GM18867 (cell line): Measurements from ENCODE around the gene AMFR.

Experiments used
- ATAC-seq: cut with Tn5 transposase; IDR thresholded peaks from one replicate; pipeline ENCODE4 v1.9.1; 2021; ENCODE audit warnings: mild to moderate bottlenecking, moderate library complexity; ENCODE audit not compliant: unreplicated experiment

Gene AMFR

DNA sequence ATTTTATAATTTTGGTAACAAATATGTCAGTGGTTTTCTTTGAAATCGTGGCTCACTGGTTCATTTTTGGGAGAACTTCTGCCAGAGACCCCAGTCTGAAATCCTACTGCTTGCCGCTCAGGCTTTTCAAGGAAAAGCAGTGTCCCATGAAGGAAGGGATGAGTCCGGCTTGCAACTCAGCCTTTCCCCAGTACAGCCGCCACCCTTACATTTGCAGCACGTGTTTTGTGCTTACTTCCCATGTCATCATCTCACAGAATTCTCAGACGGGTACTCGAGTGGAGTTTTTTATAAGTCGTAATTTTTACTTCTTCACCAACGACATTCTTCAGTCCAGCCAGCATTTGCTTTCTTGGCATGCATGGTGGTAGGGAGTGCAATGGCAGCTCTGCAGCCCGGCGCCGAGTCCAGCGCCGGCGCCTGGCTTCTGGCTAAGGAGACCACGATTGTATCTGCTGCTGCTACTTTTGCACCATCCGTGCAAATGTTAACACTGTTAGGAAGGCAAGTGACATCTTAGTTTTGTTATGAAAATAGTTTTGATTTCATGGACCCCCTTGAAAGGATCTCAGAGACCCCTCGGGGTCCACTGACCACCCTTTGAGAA, 111.0 kb downstream of the AMFR start:
- ATAC-seq = no peak

DNA sequence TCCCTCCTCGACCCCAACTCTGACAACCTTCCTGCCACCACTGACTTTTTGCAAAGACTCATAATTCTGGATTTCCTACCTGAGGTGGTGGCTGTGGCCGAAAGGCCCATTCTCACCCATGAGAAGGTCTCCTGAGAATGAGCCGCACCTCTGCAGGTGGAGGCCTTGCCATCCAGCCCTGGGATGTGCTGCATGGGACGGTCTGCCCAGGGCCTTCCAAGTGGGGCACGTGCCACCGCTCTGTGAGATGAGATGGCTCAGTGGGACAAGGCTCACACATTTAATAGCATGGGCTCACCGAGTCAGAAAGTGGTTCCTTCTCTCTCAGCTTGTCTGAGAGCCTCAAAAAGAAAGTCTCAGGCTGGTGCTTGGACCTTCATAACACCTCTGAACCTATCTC, 112.8 kb downstream of the AMFR start:
- ATAC-seq = no peak

DNA sequence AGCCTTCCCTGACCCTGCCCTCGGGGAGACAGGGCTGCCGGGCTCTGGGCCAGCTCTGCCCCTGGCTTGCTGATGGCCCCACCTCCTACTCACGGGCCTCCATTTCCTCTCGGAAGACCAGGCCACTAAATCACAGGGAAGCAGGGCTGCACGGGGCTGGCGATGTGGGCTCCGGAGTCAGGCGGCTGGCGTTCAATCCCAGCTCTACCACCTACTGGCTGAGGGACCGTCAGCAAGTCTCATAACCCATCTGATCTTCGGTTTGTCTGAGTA, 113.4 kb downstream of the AMFR start:
- no peak for ATAC-seq
